Endothelial cell (in vitro differentiated cells): ENCODE measurements around the gene DNAJC1. TPM values are rescaled to one million over a fixed set of nuclear protein-coding genes. Genes with fewer than 3 reads are reported as not detected.
"Not testable (repeated sequence)": the region's sequence is repeated elsewhere in the genome, so short reads cannot be mapped to it uniquely, and the experiment has no call there.

ENCODE experiments used
- DNase-seq: peaks from one replicate; pipeline ENCODE4 v3.0.0; 2021; ENCODE audit warnings: low spot score
- H3K27ac Mint-ChIP-seq: one replicate; pipeline ENCODE4 v1.8.0; 2021; ENCODE audit warnings: mixed read lengths, inconsistent platforms; ENCODE audit not compliant: unreplicated experiment
- H3K27me3 Mint-ChIP-seq: one replicate; pipeline ENCODE4 v1.8.0; 2021; ENCODE audit warnings: mild to moderate bottlenecking, moderate library complexity, mixed read lengths, inconsistent platforms; ENCODE audit not compliant: unreplicated experiment
- H3K36me3 Mint-ChIP-seq: one replicate; pipeline ENCODE4 v1.8.0; 2021; ENCODE audit warnings: mild to moderate bottlenecking, low read depth, mixed read lengths, inconsistent platforms; ENCODE audit not compliant: unreplicated experiment
- H3K4me1 Mint-ChIP-seq: one replicate; pipeline ENCODE4 v1.8.0; 2021; ENCODE audit warnings: mild to moderate bottlenecking, mixed read lengths, inconsistent platforms; ENCODE audit not compliant: unreplicated experiment
- H3K4me3 Mint-ChIP-seq: one replicate; pipeline ENCODE4 v1.8.0; 2021; ENCODE audit warnings: mild to moderate bottlenecking, mixed read lengths, inconsistent platforms; ENCODE audit not compliant: unreplicated experiment
- H3K9me3 Mint-ChIP-seq: one replicate; pipeline ENCODE4 v1.8.0; 2021; ENCODE audit warnings: mixed read lengths, inconsistent platforms; ENCODE audit not compliant: unreplicated experiment
- total RNA-seq: library from RNA; stranded (reverse); fragmentation: NEBNext Ultra II Directional; extraction: Animal tissue kit (Norgen Biotek cat#: 25700); gene quantifications from one replicate; pipeline ENCODE4 v1.2.1, GENCODE V29; 2021; ENCODE audit not compliant: unreplicated experiment
- TF ChIP-seq, protein P1 (sequence below): fragments of 200-600 bp; sonication (generic); IDR thresholded peaks from one replicate; pipeline ENCODE4 v1.5.0; 2021; ENCODE audit warnings: antibody characterized with exemption; ENCODE audit not compliant: unreplicated experiment

Gene DNAJC1
- total RNA-seq, 1 donor from 2014 or later = 32.0 TPM

- H3K4me1 Mint-ChIP-seq, H3K27ac Mint-ChIP-seq, H3K4me3 Mint-ChIP-seq, DNase-seq: not testable (repeated sequence)
- Mint-ChIP-seq H3K36me3 (peaks cover 71% of the 10 kb centered on the region), H3K9me3 (peaks cover 51% of the 10 kb centered on the region), H3K27me3 (peaks cover 13% of the 10 kb centered on the region)
Observed at GRCh38 chr10:21834574-21834973, 169.0 kb downstream of the DNAJC1 start.

DNA sequence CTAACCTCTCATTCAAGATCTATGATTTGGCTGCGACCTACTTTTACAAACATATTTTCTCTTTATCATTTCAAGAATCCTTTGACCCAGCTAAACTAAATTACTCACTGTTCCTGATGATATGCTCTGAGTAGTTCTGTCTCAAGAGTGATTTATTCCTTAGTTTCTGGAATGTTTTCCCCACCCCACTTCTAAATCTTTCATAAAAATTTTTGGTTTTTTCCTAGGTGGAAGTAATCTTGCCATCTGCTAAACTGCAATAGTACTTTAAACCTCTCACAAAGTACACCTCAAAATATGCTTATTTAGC lies 170.8 kb downstream of the DNAJC1 start:
- TF ChIP-seq, protein P1, sequence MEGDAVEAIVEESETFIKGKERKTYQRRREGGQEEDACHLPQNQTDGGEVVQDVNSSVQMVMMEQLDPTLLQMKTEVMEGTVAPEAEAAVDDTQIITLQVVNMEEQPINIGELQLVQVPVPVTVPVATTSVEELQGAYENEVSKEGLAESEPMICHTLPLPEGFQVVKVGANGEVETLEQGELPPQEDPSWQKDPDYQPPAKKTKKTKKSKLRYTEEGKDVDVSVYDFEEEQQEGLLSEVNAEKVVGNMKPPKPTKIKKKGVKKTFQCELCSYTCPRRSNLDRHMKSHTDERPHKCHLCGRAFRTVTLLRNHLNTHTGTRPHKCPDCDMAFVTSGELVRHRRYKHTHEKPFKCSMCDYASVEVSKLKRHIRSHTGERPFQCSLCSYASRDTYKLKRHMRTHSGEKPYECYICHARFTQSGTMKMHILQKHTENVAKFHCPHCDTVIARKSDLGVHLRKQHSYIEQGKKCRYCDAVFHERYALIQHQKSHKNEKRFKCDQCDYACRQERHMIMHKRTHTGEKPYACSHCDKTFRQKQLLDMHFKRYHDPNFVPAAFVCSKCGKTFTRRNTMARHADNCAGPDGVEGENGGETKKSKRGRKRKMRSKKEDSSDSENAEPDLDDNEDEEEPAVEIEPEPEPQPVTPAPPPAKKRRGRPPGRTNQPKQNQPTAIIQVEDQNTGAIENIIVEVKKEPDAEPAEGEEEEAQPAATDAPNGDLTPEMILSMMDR = no peak
- no peak for DNase-seq
- Mint-ChIP-seq H3K4me1 (no peaks in the 10 kb centered on the region), H3K27me3 (peaks cover 9% of the 10 kb centered on the region), H3K36me3 (peaks cover 69% of the 10 kb centered on the region), H3K27ac (no peak overlapping the region), H3K9me3 (peaks cover 42% of the 10 kb centered on the region), H3K4me3 (no peak overlapping the region)

- H3K9me3 Mint-ChIP-seq = peaks cover 42% of the 10 kb centered on the region
- H3K27ac Mint-ChIP-seq = no peak overlapping the region
- no peak overlapping the region for H3K4me3 Mint-ChIP-seq
- H3K36me3 Mint-ChIP-seq = peaks cover 70% of the 10 kb centered on the region
- TF ChIP-seq, protein P1 = no peak
- H3K4me1 Mint-ChIP-seq = no peaks in the 10 kb centered on the region
- peaks cover 9% of the 10 kb centered on the region for H3K27me3 Mint-ChIP-seq
- DNase-seq = no peak
Observed at GRCh38 chr10:21831986-21832820, 171.3 kb downstream of the DNAJC1 start.

GRCh38 chr10:21830037-21830436 lies 173.5 kb downstream of the DNAJC1 start:
- H3K4me3 Mint-ChIP-seq = no peak overlapping the region
- H3K4me1 Mint-ChIP-seq = no peaks in the 10 kb centered on the region
- TF ChIP-seq, protein P1 = no peak
- H3K27me3 Mint-ChIP-seq = peaks cover 4% of the 10 kb centered on the region
- peaks cover 72% of the 10 kb centered on the region for H3K36me3 Mint-ChIP-seq
- no peak overlapping the region for H3K27ac Mint-ChIP-seq
- no peak for DNase-seq
- peaks cover 37% of the 10 kb centered on the region for H3K9me3 Mint-ChIP-seq

GRCh38 chr10:21827308-21827707 lies 176.2 kb downstream of the DNAJC1 start:
- DNase-seq = no peak
- TF ChIP-seq, protein P1 = no peak
- peaks cover 2% of the 10 kb centered on the region for H3K27me3 Mint-ChIP-seq
- peaks cover 53% of the 10 kb centered on the region for H3K36me3 Mint-ChIP-seq
- no peak overlapping the region for H3K27ac Mint-ChIP-seq
- peaks cover 22% of the 10 kb centered on the region for H3K9me3 Mint-ChIP-seq
- H3K4me1 Mint-ChIP-seq = no peaks in the 10 kb centered on the region
- no peak overlapping the region for H3K4me3 Mint-ChIP-seq
